Measurements from ENCODE around the gene B3GAT1.

GRCh38 chr11:134413043-134413825 is 1.2 kb upstream of the B3GAT1 start:
- no peak for TF ChIP-seq CTCF (IDR thresholded peaks at IDR 0.05; ENCODE audit: low read length)
- no peak for TF ChIP-seq EZH2 (optimal IDR thresholded peaks at IDR 0.05; ENCODE audit: low read depth, low read length)
